Natural killer cell (primary cell): ENCODE data around the gene CYTH1. TPM values are rescaled to one million over a fixed set of nuclear protein-coding genes. Genes with fewer than 3 reads are reported as not detected.

ENCODE experiments used
- ATAC-seq, 3 donors: fragments of 150-1000 bp in 2 of 3; fragments of 200-7000 bp in 1 of 3; cut with Tn5 transposase; 1 replicate in 1 of 3; 2 replicates in 2 of 3; pipeline ENCODE4 v1.10.0; 2021; ENCODE audit warnings: mild to moderate bottlenecking in 2 of 3, moderate library complexity in 2 of 3
- DNase-seq, 2 donors: peaks; one replicate each; pipeline versions ENCODE4 v3.0.0 to v3.0.0-alpha.2; 2013 to 2021; ENCODE audit warnings: mixed read lengths in 1 of 2
- H3K27ac ChIP-seq: one replicate; pipeline ENCODE4 v1.5.1; 2013; ENCODE audit warnings: mild to moderate bottlenecking, low read length
- H3K27me3 ChIP-seq: one replicate; pipeline ENCODE4 v1.6.1; 2013; ENCODE audit warnings: low read length; ENCODE audit not compliant: control insufficient read depth, insufficient read depth
- H3K36me3 ChIP-seq: one replicate; pipeline ENCODE4 v1.6.1; 2013; ENCODE audit warnings: low read length; ENCODE audit not compliant: control insufficient read depth, insufficient read depth
- H3K4me1 ChIP-seq: one replicate; pipeline ENCODE4 v1.6.1; 2013; ENCODE audit warnings: low read length; ENCODE audit not compliant: control insufficient read depth, insufficient read depth
- H3K4me3 ChIP-seq: one replicate; pipeline ENCODE4 v1.5.1; 2013; ENCODE audit warnings: low read length
- H3K9me3 ChIP-seq: one replicate; pipeline ENCODE4 v1.6.1; 2013; ENCODE audit warnings: low read length; ENCODE audit not compliant: control insufficient read depth, insufficient read depth
- H3K27ac Mint-ChIP-seq, 2 donors: one replicate each; pipeline ENCODE4 v1.8.0; 2022; ENCODE audit warnings: mild to moderate bottlenecking in 2 of 2, mixed read lengths in 2 of 2, moderate library complexity in 1 of 2
- H3K27me3 Mint-ChIP-seq, 2 donors: one replicate each; pipeline ENCODE4 v1.8.0; 2022; ENCODE audit warnings: low read depth in 2 of 2, mixed read lengths in 2 of 2
- H3K36me3 Mint-ChIP-seq: one replicate; pipeline ENCODE4 v1.8.0; 2022; ENCODE audit warnings: mixed read lengths
- H3K4me1 Mint-ChIP-seq, 2 donors: one replicate each; pipeline ENCODE4 v1.8.0; 2022; ENCODE audit warnings: mixed read lengths in 2 of 2
- H3K4me3 Mint-ChIP-seq: one replicate; pipeline ENCODE4 v1.8.0; 2022; ENCODE audit warnings: mild to moderate bottlenecking, moderate library complexity, mixed read lengths
- H3K9me3 Mint-ChIP-seq, 2 donors: one replicate each; pipeline ENCODE4 v1.8.0; 2022; ENCODE audit warnings: mixed read lengths in 2 of 2
- CTCF ChIP-seq: fragments of 200-600 bp; IDR thresholded peaks from one replicate; pipeline ENCODE4 v1.8.0; 2022; ENCODE audit warnings: antibody characterized with exemption
- WGBS: methylation state at CpG from one replicate; pipeline ENCODE4 v1.1.7; 2013; ENCODE audit warnings: missing lambda C conversion rate; ENCODE audit not compliant: insufficient coverage; 5-methylcytosine and 5-hydroxymethylcytosine counted together
- intact Hi-C: fragments of 100-400 bp; cut with micrococcal nuclease; formaldehyde crosslinking; loops from one replicate; pipeline ENCODE4 v1.14.2; 2022
- total RNA-seq, 4 donors: library from RNA; stranded (reverse); fragments of 120-200 nt in 1 of 4; gene quantifications; one replicate each; pipeline versions ENCODE4 v1.2.3 to v1.2.4, GENCODE V29; 2013 to 2022

CYTH1 gene
- total RNA-seq, 3 donors from 2014 or later (not counting 1 experiment from before 2014, with no cell fraction given): 437 to 514 (median 457) TPM

DNA sequence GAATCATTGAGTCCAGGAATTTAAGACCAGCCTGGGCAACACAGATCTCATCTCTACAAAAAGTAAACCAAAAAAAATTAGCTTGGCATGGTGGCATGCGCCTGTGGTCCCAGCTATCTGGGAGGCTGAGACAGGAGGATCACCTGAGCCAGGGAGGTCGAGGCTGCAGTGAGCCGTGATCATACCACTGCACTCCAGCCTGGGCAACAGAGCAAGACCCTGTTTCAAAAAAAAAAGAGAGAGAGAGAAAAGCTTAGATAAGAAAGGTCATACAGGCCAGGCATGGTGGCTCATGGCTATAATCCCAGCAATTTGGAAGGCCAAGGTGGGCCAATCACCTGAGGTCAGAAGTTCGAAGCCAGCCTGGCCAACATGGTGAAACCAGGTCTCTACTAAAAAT lies 141.4 kb downstream of the CYTH1 start:
- Histone ChIP-seq H3K36me3 (no peaks in the 10 kb centered on the region), H3K4me3 (no peak overlapping the region), H3K9me3 (no peaks in the 10 kb centered on the region), H3K4me1 (peaks cover 4% of the 10 kb centered on the region), H3K27me3 (no peaks in the 10 kb centered on the region), H3K27ac (no peak overlapping the region)
- no peak for ATAC-seq
- intact Hi-C loops: no loop called here
- no peak overlapping the region for H3K27ac Mint-ChIP-seq
- H3K36me3 Mint-ChIP-seq: no peaks in the 10 kb centered on the region
- no peaks in the 10 kb centered on the region for H3K9me3 Mint-ChIP-seq
- no peak for TF ChIP-seq CTCF
- H3K27me3 Mint-ChIP-seq: peaks cover 6 to 10% of the 10 kb centered on the region in 2 donors
- no peak overlapping the region for H3K4me3 Mint-ChIP-seq
- WGBS: 69% methylated on average over 4 of the region's 4 CpGs
- peaks cover 2% of the 10 kb centered on the region in 2 donors for H3K4me1 Mint-ChIP-seq
- DNase-seq: no peak

DNA sequence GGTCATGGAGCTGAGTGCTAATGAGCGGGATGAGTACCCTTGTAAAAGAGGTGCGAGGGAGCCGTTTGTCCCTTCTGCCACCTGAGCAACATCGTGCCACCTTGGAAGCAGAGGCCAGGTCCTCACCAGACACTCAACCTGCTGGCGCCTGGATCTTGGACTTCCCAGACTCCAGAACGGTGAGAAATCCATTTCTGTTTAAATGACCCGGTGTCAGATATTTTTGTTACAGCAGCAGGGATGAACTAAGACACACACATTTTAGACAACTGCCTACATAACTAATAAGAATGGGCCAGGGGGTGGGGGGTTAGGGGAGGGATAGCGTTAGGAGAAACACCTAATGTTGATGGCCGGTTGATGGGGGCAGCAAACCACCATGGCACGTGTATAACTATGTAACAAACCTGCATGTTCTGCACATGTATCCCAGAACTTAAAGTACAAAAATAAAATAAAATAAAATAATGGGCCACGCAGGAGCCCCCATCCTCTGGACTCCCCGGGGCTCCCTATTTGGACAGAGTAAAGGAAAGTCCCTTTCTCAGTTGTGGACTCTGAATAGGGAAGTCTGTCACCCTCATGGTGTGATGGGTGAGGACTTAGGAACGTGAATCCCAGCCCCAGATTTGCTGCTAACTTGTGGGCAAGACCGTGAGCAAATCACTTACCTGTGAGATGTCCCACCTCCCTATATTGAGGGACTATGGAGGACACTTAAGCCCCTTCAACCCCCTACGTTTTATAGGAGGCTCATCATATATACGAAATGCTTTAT lies 144.2 kb downstream of the CYTH1 start:
- no peaks in the 10 kb centered on the region for H3K36me3 Mint-ChIP-seq
- H3K4me1 Mint-ChIP-seq: no peaks in the 10 kb centered on the region
- WGBS: 83% methylated on average over 13 of the region's 16 CpGs
- no peak for DNase-seq
- no peak overlapping the region for H3K27ac Mint-ChIP-seq
- no peaks in the 10 kb centered on the region for H3K9me3 Mint-ChIP-seq
- peaks cover 0 to 6% of the 10 kb centered on the region in 2 donors for H3K27me3 Mint-ChIP-seq
- no peak for TF ChIP-seq CTCF
- H3K27ac ChIP-seq: no peak overlapping the region
- no peaks in the 10 kb centered on the region for H3K9me3 ChIP-seq
- H3K4me3 ChIP-seq: no peak overlapping the region
- no peaks in the 10 kb centered on the region for H3K27me3 ChIP-seq
- intact Hi-C loops: no loop called here
- ATAC-seq: peak in 1 of 3 donors; percentile 37
- H3K36me3 ChIP-seq: no peaks in the 10 kb centered on the region
- no peaks in the 10 kb centered on the region for H3K4me1 ChIP-seq
- H3K4me3 Mint-ChIP-seq: no peak overlapping the region

DNA sequence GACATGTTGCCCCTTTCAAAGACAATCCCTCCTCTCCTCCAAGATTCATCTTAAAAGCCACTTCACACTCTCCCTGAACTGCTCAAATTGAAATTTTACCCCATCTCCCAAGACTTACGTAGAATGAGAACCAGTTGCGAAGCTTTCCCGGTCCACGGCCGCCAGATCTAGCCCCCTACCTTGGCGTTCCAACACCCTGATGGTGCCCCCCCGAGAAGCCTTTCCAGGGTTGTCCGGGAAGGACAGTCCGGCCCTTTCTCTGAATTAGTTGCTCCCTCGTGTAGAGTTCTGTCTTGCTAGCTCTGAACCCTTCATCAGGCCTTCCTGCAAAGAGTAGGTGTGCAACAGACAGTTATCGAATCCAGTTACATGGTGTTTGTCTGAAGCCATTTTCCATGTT lies 144.9 kb downstream of the CYTH1 start:
- H3K27me3 Mint-ChIP-seq: peaks cover 0 to 6% of the 10 kb centered on the region in 2 donors
- H3K36me3 Mint-ChIP-seq: no peaks in the 10 kb centered on the region
- Histone ChIP-seq H3K9me3 (no peaks in the 10 kb centered on the region), H3K4me1 (peaks cover 3% of the 10 kb centered on the region), H3K27me3 (no peaks in the 10 kb centered on the region), H3K36me3 (no peaks in the 10 kb centered on the region), H3K4me3 (no peak overlapping the region), H3K27ac (no peak overlapping the region)
- H3K4me3 Mint-ChIP-seq: no peak overlapping the region
- H3K9me3 Mint-ChIP-seq: no peaks in the 10 kb centered on the region
- no peak for TF ChIP-seq CTCF
- ATAC-seq: no peak
- no peak for DNase-seq
- H3K27ac Mint-ChIP-seq: no peak overlapping the region
- intact Hi-C loops: no loop called here
- no peaks in the 10 kb centered on the region for H3K4me1 Mint-ChIP-seq
- WGBS: 91% methylated on average over 11 of the region's 11 CpGs

- Mint-ChIP-seq H3K36me3 (no peaks in the 10 kb centered on the region), H3K4me3 (no peak overlapping the region), H3K27ac (no peak overlapping the region), H3K9me3 (no peaks in the 10 kb centered on the region), H3K27me3 (peaks cover 0 to 6% of the 10 kb centered on the region in 2 donors), H3K4me1 (peaks cover 15 to 21% of the 10 kb centered on the region in 2 donors)
- 93% methylated on average over 3 of the region's 4 CpGs for WGBS
- TF ChIP-seq CTCF: no peak
- intact Hi-C loops: no loop called here
- Histone ChIP-seq H3K27ac (no peak overlapping the region), H3K4me1 (peaks cover 16% of the 10 kb centered on the region), H3K4me3 (no peak overlapping the region), H3K36me3 (no peaks in the 10 kb centered on the region), H3K9me3 (no peaks in the 10 kb centered on the region), H3K27me3 (no peaks in the 10 kb centered on the region)
- DNase-seq (no peak), ATAC-seq (no peak)
Measured at GRCh38 chr17:78634154-78634553, 147.9 kb downstream of the CYTH1 start.
